ENCODE results near the gene SEC14L1. TPM values are rescaled to one million over a fixed set of nuclear protein-coding genes. Genes with fewer than 3 reads are reported as not detected.

Gene SEC14L1
- total RNA-seq, 4 donors from 2014 or later = 72.8 to 330 (median 113) TPM

DNA sequence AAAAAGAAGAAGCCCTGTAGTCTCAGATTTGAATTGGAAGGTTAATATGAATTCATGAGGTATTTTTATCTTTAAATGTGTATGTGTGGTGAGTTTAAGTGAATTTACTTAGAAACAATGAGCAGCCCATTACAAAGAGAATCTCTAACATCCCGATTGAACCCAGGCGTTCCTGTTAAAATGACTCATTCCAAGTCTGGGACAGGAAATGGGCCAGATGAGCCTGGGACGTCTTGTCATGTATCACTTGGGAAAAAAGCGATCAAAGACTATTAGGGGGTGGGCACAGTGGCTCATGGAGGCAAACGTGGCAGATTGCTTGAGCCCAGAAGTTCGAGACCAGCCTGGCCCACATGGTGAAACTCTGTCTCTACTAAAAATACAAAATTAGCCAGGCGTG lies 81.6 kb downstream of the SEC14L1 start:
- TF ChIP-seq, protein P1, sequence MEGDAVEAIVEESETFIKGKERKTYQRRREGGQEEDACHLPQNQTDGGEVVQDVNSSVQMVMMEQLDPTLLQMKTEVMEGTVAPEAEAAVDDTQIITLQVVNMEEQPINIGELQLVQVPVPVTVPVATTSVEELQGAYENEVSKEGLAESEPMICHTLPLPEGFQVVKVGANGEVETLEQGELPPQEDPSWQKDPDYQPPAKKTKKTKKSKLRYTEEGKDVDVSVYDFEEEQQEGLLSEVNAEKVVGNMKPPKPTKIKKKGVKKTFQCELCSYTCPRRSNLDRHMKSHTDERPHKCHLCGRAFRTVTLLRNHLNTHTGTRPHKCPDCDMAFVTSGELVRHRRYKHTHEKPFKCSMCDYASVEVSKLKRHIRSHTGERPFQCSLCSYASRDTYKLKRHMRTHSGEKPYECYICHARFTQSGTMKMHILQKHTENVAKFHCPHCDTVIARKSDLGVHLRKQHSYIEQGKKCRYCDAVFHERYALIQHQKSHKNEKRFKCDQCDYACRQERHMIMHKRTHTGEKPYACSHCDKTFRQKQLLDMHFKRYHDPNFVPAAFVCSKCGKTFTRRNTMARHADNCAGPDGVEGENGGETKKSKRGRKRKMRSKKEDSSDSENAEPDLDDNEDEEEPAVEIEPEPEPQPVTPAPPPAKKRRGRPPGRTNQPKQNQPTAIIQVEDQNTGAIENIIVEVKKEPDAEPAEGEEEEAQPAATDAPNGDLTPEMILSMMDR (IDR thresholded peaks at IDR 0.05) = no peak
- no peak for ATAC-seq (ENCODE audit: low FRiP score)
- no peak for DNase-seq (ENCODE audit: low spot score)

DNA sequence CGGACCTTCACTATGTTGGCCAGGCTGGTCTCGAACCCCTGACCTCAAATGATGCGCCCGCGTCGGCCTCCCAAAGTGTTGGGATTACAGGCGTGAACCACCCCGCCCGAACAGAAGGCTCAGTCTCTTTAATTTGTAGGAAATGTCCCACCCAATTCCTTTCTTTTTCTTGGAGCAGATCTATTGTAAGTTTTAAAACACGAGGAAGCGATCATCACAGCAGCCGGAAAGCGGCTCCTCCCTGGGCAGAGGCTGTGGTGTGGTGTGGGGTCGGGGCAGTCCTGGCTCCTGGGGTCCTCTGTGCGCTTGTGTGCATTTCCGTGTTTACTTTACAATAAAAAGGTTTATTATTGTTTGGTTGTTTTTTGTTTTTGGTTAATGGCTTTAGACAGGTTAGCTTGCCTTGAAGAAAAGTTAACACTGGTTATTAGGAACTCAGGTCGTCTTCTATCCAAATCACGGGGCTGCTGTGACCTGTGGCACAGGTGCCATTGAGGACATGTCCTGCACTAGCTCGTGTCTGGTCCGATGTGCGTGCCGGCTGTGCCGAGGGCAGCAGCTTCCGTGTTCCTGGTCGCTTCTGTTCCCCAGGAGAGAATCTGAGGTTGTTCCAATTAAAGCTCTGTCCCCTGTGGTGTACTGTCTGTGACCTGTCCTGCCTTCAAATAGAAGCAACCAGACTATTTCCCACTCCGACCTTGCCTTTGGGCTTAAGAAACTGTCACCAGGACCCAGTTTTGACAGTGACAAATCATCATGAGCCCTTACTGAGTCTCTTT lies 83.1 kb downstream of the SEC14L1 start:
- TF ChIP-seq, protein P1 (IDR thresholded peaks at IDR 0.05) = no peak
- ATAC-seq (ENCODE audit: low FRiP score) (no peak), DNase-seq (ENCODE audit: low spot score) (no peak)

DNA sequence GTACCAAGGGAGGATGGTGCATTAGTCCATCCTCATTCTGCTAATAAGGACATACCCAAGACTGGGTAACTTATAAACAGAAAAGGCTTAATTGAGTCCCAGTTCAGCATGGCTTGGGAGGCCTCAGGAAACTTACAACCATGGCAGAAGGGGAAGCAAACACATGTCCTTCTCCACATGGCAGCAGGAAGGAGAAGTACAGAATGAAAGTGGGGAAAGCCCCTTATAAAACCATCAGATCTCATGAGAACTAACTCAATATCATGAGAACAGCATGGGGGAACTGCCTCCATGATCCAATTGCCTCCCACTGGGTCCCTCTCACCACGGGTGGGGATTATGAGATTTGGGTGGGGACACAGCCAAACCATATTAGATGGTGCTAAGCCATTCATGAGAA lies 84.5 kb downstream of the SEC14L1 start:
- TF ChIP-seq, protein P1 (IDR thresholded peaks at IDR 0.05) = no peak
- DNase-seq (ENCODE audit: low spot score) (no peak), ATAC-seq (ENCODE audit: low FRiP score) (no peak)

DNA sequence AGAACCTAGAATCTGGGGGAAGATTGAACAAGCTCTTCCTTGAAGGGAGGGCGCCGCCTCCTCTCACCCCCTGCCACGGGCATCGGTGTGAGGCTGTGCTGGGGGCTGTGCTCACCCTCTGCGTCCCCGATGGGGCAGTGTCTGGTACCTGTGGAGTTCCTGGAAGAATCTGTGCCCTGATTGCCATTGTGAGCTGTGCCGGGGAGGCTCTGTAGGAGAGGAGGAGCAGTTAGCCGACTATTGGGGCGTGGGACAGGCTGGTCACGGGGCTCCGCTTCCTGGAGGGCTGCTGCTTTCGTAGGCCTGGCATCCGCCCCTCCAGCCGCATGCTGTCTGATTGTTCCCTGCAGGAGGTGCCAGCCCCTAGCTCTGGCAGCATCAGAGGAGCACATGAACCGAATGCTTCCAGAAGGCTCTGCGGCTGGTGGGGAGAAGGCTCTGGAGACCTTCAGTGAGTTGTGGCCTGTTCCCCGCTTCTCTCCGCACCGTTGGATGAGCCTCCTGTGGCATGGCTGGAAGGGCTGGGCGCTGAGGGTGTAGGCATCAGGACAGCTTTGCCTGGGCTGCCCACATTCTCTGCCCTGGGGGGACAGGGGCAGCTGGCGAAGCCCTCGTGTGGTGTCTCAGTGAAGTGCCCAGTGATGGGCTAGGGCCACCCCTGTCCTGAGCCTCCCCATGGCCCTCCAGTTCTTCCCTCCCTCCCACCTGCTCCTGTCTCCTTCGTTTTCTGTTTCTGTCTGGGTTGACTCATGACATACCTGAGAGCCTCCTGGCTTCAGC lies 86.9 kb downstream of the SEC14L1 start:
- DNase-seq (ENCODE audit: low spot score) = no peak
- TF ChIP-seq, protein P1 (IDR thresholded peaks at IDR 0.05) = no peak
- no peak for ATAC-seq (ENCODE audit: low FRiP score)

DNA sequence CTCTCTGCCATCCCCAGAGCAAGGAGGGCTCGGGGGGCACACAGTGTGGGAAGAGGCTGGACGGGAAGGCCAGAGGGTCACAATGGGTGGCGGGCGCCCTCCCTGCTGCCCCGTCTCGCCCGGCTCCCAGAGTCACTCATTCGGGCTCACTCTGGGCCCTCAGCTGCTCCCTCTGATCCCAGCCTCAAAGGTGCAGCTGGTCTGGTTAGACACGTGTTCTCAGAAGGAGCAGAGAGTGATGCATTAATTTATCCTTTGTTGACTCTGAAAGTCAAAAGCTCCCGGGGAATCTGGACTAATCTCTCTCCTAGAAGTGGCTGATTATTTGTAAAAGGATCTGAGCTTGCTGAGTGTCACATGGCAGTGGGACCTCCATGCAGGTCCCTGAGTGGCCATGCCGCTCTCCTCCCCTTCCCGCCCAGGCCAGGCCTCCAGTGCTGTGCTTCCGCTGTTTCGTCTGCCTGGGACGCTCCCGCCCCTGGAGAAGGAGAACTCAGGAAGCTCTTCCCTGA lies 87.5 kb downstream of the SEC14L1 start:
- no peak for ATAC-seq (ENCODE audit: low FRiP score)
- TF ChIP-seq, protein P1 (IDR thresholded peaks at IDR 0.05) = no peak

DNA sequence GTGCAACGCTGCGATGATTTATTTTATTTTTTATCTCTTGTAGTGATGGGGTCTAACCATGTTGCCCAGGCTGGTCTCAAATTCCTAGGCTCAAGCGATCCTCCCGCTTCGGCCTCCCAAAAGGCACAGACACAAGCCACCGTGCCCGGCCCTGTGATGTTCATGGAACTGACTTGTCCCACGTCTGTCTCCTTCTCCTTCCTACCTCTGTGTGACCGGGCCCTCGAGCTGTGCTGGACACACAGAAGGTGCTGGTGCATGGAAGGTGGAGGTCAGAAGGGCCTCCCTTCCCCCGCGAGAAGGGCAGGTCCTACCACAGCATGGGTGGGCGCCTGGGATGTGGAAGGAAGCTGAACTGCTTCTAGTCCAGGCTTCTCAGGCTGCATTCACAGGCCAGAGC lies 88.0 kb downstream of the SEC14L1 start:
- no peak for DNase-seq (ENCODE audit: low spot score)
- ATAC-seq (ENCODE audit: low FRiP score) = no peak
- TF ChIP-seq, protein P1 (IDR thresholded peaks at IDR 0.05) = no peak

More for the DNA sequence above, 87.5 kb downstream of the SEC14L1 start:
- no peak for DNase-seq (ENCODE audit: low spot score)

Measured in omental fat pad (tissue), 4 donors.